ENCODE results near the gene SLC17A9.

GRCh38 chr20:62925420-62926228, 26.9 kb upstream of the SLC17A9 start:
- no peak for TF ChIP-seq EED (IDR thresholded peaks at IDR 0.05; ENCODE audit: low read depth)
- no peak for TF ChIP-seq CHD1 (IDR thresholded peaks at IDR 0.05; ENCODE audit: low read depth, low read length)
